Transverse colon (tissue), 4 donors: ENCODE measurements around the gene RAN. TPM values are rescaled to one million over a fixed set of nuclear protein-coding genes. Genes with fewer than 3 reads are reported as not detected.

Experiments used
- DNase-seq: peaks from one replicate; pipeline ENCODE4 v3.0.0-alpha.2; 2019
- H3K27ac ChIP-seq, 4 donors: fragments of 200-600 bp; sonication (generic); 2 replicates each; pipeline ENCODE4 v1.5.1; 2016 to 2018; ENCODE audit warnings: inconsistent platforms in 4 of 4
- H3K27me3 ChIP-seq: fragments of 200-600 bp; sonication (generic); 2 replicates; pipeline ENCODE4 v1.5.1; 2017; ENCODE audit warnings: inconsistent platforms
- H3K36me3 ChIP-seq, 4 donors: fragments of 200-600 bp; sonication (generic); 2 replicates each; pipeline ENCODE4 v1.5.1; 2017 to 2019; ENCODE audit warnings: inconsistent platforms in 4 of 4
- H3K4me1 ChIP-seq, 4 donors: fragments of 200-600 bp; sonication (generic); 2 replicates each; pipeline ENCODE4 v1.5.1; 2017 to 2020; ENCODE audit warnings: inconsistent platforms in 4 of 4
- H3K4me3 ChIP-seq, 4 donors: fragments of 200-600 bp; sonication (generic); 1 replicate in 1 of 4; 2 replicates in 3 of 4; pipeline versions ENCODE4 v1.5.1 to v1.6.1; 2017 to 2019; ENCODE audit warnings: inconsistent platforms in 4 of 4
- H3K9me3 ChIP-seq, 2 donors: fragments of 200-600 bp; sonication (generic); 2 replicates each; pipeline ENCODE4 v1.5.1; 2017 to 2019; ENCODE audit warnings: inconsistent platforms in 2 of 2
- EP300 ChIP-seq: sonication (generic); formaldehyde crosslinking; IDR thresholded peaks from one replicate; pipeline ENCODE4 v1.6.1; 2017; ENCODE audit warnings: antibody characterized with exemption, low read depth
- POLR2A ChIP-seq: fragments of 450-650 bp; IDR thresholded peaks from one replicate; pipeline ENCODE4 v1.6.1; 2016; ENCODE audit warnings: antibody characterized with exemption, mild to moderate bottlenecking, moderate library complexity
- POLR2AphosphoS5 ChIP-seq, 3 donors: sonication (generic); formaldehyde crosslinking; IDR thresholded peaks; one replicate each; pipeline ENCODE4 v1.6.1; 2016; ENCODE audit warnings: antibody characterized with exemption in 3 of 3
- WGBS, 2 donors: methylation state at CpG; one replicate each; pipeline ENCODE4 v1.1.5; 2018; ENCODE audit warnings: low coverage in 1 of 2; 5-methylcytosine and 5-hydroxymethylcytosine counted together
- in situ Hi-C, 4 donors: fragments of 200-750 bp; cut with MboI; loops; one replicate each; pipeline versions ENCODE4 v1.15.0 to v1.15.1; 2017; ENCODE audit warnings: low sequenced_read_pairs in 3 of 4, low pct_ligation_motif_present in 1 of 4, low pct_unique_long_range_greater_than_20kb in 1 of 4
- intact Hi-C: fragments of 100-400 bp; cut with DNase I; formaldehyde crosslinking; loops from one replicate; pipeline ENCODE4 v1.15.1; 2023; ENCODE audit warnings: low total_unique reads
- total RNA-seq, 4 donors: library from RNA; depleted of rRNA; stranded (reverse); fragments of >200 nt; gene quantifications; one replicate each; pipeline ENCODE4 v1.1.0, GENCODE V29; 2016
- TF ChIP-seq, protein P1 (sequence below), 5 experiments: fragments of 200-600 bp in 3 of 5; fragments of 450-650 bp in 2 of 5; sonication (generic) in 3 of 5; IDR thresholded peaks; 1 replicate in 2 of 5; 2 replicates in 3 of 5; pipeline ENCODE4 v1.5.1; 2016 to 2017; ENCODE audit warnings: antibody characterized with exemption in 5 of 5, inconsistent platforms in 3 of 5, mild to moderate bottlenecking in 2 of 5, moderate library complexity in 1 of 5

Gene RAN
- total RNA-seq, result 100 to 1,000 TPM in 2 of 4 donors, 10 to 100 TPM in 2; 28.1 to 124 (median 77.5) TPM

DNA sequence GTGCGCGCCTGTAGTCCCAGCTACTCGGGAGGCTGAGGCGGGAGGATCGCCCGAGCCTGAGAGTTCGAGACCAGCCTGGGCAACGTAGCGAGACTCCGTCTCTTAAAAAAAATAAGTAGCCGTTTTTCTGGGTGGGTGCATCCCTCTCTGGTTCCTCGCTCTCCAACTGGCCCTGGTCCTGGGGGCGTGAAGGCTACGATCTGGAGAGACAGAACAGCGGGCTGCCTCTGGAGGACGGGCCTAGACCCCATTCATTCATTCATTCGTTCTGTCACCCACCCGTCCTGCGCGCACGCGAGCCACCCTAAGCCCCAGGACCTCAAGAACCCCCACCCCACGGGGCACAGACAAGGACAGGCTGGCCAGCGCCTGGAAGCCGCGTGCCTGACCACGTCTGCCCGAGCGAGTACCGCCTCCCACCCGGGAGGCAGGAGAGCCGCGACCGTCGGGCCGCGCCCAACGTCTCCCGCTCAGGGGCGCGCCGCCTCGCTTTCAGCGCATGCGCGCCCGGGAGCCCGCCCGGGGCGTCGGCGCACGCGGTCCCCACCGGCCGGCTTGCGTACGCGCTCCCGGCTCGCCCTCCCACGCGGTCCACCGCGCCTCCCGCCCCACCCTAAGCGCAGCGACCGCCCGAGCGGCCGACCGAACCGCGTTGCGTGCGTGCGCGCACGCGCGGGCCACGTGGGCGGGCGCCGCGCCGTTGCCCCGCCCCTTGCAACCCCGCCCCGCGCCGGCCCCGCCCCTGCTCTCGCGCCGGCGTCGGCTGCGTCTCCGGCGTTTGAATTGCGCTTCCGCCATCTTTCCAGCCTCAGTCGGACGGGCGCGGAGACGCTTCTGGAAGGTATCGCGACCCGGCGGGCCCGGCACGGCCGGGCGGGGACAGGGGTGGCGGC, at the start of gene RAN:
RAN (plus strand) TSS at position 781 of the 893 bp plus-strand sequence. CDS start 528 bp downstream, outside the sequence.
- H3K27me3 ChIP-seq, result no peaks in the 10 kb centered on the region
- no peaks in the 10 kb centered on the region for H3K9me3 ChIP-seq
- peak; percentile 21 for TF ChIP-seq POLR2A
- TF ChIP-seq, protein P1, sequence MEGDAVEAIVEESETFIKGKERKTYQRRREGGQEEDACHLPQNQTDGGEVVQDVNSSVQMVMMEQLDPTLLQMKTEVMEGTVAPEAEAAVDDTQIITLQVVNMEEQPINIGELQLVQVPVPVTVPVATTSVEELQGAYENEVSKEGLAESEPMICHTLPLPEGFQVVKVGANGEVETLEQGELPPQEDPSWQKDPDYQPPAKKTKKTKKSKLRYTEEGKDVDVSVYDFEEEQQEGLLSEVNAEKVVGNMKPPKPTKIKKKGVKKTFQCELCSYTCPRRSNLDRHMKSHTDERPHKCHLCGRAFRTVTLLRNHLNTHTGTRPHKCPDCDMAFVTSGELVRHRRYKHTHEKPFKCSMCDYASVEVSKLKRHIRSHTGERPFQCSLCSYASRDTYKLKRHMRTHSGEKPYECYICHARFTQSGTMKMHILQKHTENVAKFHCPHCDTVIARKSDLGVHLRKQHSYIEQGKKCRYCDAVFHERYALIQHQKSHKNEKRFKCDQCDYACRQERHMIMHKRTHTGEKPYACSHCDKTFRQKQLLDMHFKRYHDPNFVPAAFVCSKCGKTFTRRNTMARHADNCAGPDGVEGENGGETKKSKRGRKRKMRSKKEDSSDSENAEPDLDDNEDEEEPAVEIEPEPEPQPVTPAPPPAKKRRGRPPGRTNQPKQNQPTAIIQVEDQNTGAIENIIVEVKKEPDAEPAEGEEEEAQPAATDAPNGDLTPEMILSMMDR (IDR thresholded peaks at IDR 0.05), result no peak
- TF ChIP-seq POLR2AphosphoS5 (IDR thresholded peaks at IDR 0.05), result peak; percentile 10 to 48 (median 18)
- H3K36me3 ChIP-seq, result peaks cover 0 to 29% (median 11%) of the 10 kb centered on the region in 4 donors
- H3K4me3 ChIP-seq, result peak within 1 kb of the TSS; percentile 66 to 97 (median 94)
- DNase-seq, result peak; percentile 94
- in situ Hi-C loops, result no loop called here
- peak within 1 kb of the TSS; percentile 92 to 97 (median 95) for H3K27ac ChIP-seq
- 16% methylated on average over 62 of the region's 118 CpGs; no CpG with 5 or more reads in 1 of the 2 donors for WGBS, 2 donors
- peaks cover 4 to 20% (median 19%) of the 10 kb centered on the region in 4 donors for H3K4me1 ChIP-seq
- intact Hi-C loops, result no loop called here

DNA sequence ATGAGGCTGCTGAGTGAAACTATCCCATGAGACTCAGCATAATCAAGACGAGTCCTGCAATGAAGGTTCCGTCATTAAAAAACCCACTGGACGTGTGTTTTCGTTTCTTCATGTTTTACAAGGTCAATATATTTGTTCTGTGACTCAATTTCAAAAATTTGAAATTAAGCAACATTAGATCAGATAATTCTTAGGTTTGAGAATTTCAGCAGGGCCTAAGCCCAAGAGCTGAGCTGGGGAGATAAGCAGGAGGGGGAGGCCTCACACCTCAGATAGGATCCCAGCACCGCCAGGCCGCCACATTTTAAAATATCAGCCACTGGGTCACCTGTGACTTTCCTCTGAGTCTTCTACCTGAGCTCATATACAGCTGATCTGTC, 46.1 kb upstream of the RAN start:
- no peak overlapping the region for H3K4me3 ChIP-seq
- no peaks in the 10 kb centered on the region for H3K27me3 ChIP-seq
- peaks cover 0 to 15% (median 6%) of the 10 kb centered on the region in 4 donors for H3K4me1 ChIP-seq
- no peak for TF ChIP-seq POLR2AphosphoS5 (IDR thresholded peaks at IDR 0.05)
- TF ChIP-seq, protein P1 (IDR thresholded peaks at IDR 0.05), result no peak
- TF ChIP-seq EP300, result no peak
- TF ChIP-seq POLR2A, result no peak
- H3K27ac ChIP-seq, result no peak overlapping the region
- intact Hi-C loops (no loop called here), in situ Hi-C loops (no loop called here)
- no peaks in the 10 kb centered on the region for H3K9me3 ChIP-seq
- 89 to 95% methylated on average over 4 to 6 of the region's 6 CpGs for WGBS, 2 donors
- H3K36me3 ChIP-seq, result no peaks in the 10 kb centered on the region
- DNase-seq, result no peak

DNA sequence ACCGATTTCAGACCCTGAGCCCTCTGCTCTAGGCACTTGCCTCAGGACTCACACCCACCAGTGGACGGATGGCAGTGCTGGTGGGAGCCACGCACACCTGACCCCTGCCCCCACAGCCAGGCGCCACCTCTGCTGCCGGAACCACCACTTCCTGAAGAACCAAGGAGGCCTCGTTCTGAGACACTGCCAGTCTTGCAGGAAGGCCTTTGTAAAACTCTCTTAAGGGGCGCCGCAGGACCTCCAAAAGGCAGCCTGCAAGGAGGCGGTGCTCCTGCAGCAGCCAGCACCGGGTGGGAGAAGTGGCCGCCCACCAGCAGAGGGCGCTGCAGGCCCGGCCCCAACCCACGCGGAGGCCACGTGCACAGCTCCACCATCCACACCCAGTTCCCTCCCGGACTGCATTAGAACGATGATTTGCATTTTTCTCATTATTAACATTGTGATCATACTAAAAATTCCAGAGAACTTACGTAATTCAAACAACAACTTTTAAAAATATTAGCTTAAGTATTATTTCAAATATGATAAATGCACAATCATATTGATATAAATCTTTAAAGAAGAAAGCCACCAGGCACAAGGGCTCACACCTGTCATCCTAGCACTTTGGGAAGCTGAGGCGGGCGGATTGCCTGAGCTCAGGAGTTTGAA, 45.6 kb upstream of the RAN start:
- WGBS, 2 donors, result 54 to 70% methylated on average over 10 to 16 of the region's 21 CpGs
- H3K4me3 ChIP-seq, result no peak overlapping the region
- peak; percentile 53 for DNase-seq
- no peak for TF ChIP-seq POLR2AphosphoS5 (IDR thresholded peaks at IDR 0.05)
- TF ChIP-seq, protein P1 (IDR thresholded peaks at IDR 0.05), result peak; percentile 51 to 58 (median 52)
- TF ChIP-seq EP300, result no peak
- intact Hi-C loops, result no loop called here
- H3K36me3 ChIP-seq, result no peaks in the 10 kb centered on the region
- in situ Hi-C loops, result no loop called here
- H3K27me3 ChIP-seq, result no peaks in the 10 kb centered on the region
- H3K27ac ChIP-seq, result peak overlapping the region in 1 of 4 donors; percentile 67
- H3K4me1 ChIP-seq, result peaks cover 0 to 20% (median 6%) of the 10 kb centered on the region in 4 donors
- no peaks in the 10 kb centered on the region for H3K9me3 ChIP-seq

DNA sequence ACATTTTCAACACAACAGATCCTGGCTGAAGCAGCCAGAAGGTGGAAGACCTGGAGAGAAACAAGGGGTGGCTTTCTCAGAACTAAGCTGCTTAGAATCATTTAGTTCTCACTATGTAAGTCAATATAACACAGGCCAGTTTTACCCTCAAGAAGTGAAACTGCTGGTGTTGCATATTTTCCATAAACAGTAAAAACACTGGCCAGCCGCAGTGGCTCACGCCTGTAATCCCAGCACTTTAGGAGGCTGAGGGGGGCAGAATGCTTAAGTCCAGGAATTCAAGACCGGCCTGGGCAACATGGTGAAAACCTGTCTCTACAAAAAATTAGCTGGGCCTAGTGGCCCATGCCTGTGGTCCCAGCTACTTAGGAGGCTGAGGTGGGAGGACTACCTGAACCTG, 44.4 kb upstream of the RAN start:
- no peaks in the 10 kb centered on the region for H3K36me3 ChIP-seq
- no peaks in the 10 kb centered on the region for H3K27me3 ChIP-seq
- in situ Hi-C loops, result no loop called here
- H3K4me1 ChIP-seq, result peaks cover 0 to 22% (median 6%) of the 10 kb centered on the region in 4 donors
- H3K9me3 ChIP-seq, result no peaks in the 10 kb centered on the region
- no peak for TF ChIP-seq POLR2A
- no peak for TF ChIP-seq POLR2AphosphoS5 (IDR thresholded peaks at IDR 0.05)
- no peak for TF ChIP-seq EP300
- TF ChIP-seq, protein P1 (IDR thresholded peaks at IDR 0.05), result no peak
- DNase-seq, result no peak
- intact Hi-C loops, result no loop called here
- H3K4me3 ChIP-seq, result no peak overlapping the region
- peak overlapping the region; percentile 33 to 67 (median 50) for H3K27ac ChIP-seq
- 87% methylated on average over 3 of the region's 3 CpGs; no CpG with 5 or more reads in 1 of the 2 donors for WGBS, 2 donors
